ENCODE results near the gene CRNKL1. TPM values are rescaled to one million over a fixed set of nuclear protein-coding genes. Genes with fewer than 3 reads are reported as not detected.

Gene CRNKL1
- polyA plus RNA-seq, 1 of the 3 experiments (the other 2 are of a cell fraction) = 7.6 TPM

GRCh38 chr20:20089939-20090338 lies 37.7 kb upstream of the CRNKL1 start:
- no peak overlapping the region for H3K4me3 ChIP-seq (ENCODE audit: low read depth in 2 of 2, low read length in 1 of 2)
- no peaks in the 10 kb centered on the region for H4K20me1 ChIP-seq (ENCODE audit: insufficient read depth)
- WGBS (ENCODE audit: low lambda C conversion rate) = 8% methylated on average over 1 of the region's 1 CpG
- no peaks in the 10 kb centered on the region for H3K9me3 ChIP-seq
- no peaks in the 10 kb centered on the region for H3F3A ChIP-seq (replicated peaks; ENCODE audit: insufficient read depth)
- DNase-seq = no peak
- CTCF ChIA-PET = interaction anchor here (1.2 to 6.5 kb wide), 3 partner anchors 139 to 148 kb away, joined by 3 to 39 read pairs (median 4); no protein-coding TSS in a partner anchor
- H3K79me2 ChIP-seq (ENCODE audit: insufficient read depth) = no peaks in the 10 kb centered on the region
- H3K36me3 ChIP-seq (replicated peaks in 1 of 2; ENCODE audit: control insufficient read depth in 1 of 2, insufficient read depth in 2 of 2, low read length in 1 of 2) = no peaks in the 10 kb centered on the region
- no peak overlapping the region for H3K27ac ChIP-seq (ENCODE audit: low read depth in 2 of 2, low read length in 1 of 2)
- TF ChIP-seq FOXJ3 (CRISPR knock-in tag; IDR thresholded peaks at IDR 0.05) (no peak), TAF1 (IDR thresholded peaks at IDR 0.05; ENCODE audit: borderline replicate concordance, low read depth, low read length) (no peak), USF1 (IDR thresholded peaks at IDR 0.05; ENCODE audit: borderline replicate concordance, low read depth) (no peak)
- no peaks in the 10 kb centered on the region; a peak in 1 of 4 replicates for H3K4me1 ChIP-seq (ENCODE audit: control insufficient read depth in 1 of 2, insufficient read depth in 2 of 2, low read depth in 1 of 2, low read length in 1 of 2)
- H2AFZ ChIP-seq (ENCODE audit: low read depth) = no peak overlapping the region
- H3K9ac ChIP-seq = no peak overlapping the region
- no peak overlapping the region for H3K4me2 ChIP-seq
- no peaks in the 10 kb centered on the region for H3K9me2 ChIP-seq
- no peaks in the 10 kb centered on the region for H3K27me3 ChIP-seq (ENCODE audit: insufficient read depth)
- POLR2A ChIA-PET = no interaction called here

DNA sequence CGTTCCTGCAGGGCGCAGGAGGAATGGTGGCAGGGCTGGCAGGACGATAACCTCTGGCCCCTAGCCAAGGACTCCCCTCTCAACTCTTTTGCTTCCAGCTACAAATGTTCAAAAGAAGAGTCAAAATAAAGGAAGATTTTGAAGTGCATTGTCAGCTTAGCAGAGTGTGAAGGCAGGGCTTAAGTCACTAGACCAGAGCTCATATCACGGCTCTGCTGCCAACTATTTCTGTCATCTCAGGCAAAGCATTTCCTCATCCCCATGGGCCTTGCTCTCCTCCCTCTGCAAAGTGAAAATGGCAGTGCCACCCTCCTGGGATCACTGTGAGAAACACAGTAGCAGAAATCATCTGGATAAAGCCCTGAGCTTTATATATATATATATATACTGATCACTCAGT lies 36.8 kb upstream of the CRNKL1 start:
- H3K9me2 ChIP-seq = no peaks in the 10 kb centered on the region
- no peak overlapping the region for H3K4me3 ChIP-seq (ENCODE audit: low read depth in 2 of 2, low read length in 1 of 2)
- no peak overlapping the region for H2AFZ ChIP-seq (ENCODE audit: low read depth)
- no peak overlapping the region for H3K4me2 ChIP-seq
- POLR2A ChIA-PET = no interaction called here
- no peaks in the 10 kb centered on the region for H3K9me3 ChIP-seq
- no peaks in the 10 kb centered on the region for H3K36me3 ChIP-seq (replicated peaks in 1 of 2; ENCODE audit: control insufficient read depth in 1 of 2, insufficient read depth in 2 of 2, low read length in 1 of 2)
- TF ChIP-seq ZBTB33 (IDR thresholded peaks at IDR 0.05; ENCODE audit: borderline replicate concordance, low read depth) = no peak
- no peak for TF ChIP-seq GABPA (IDR thresholded peaks at IDR 0.05; ENCODE audit: low read depth)
- TF ChIP-seq, protein P1, sequence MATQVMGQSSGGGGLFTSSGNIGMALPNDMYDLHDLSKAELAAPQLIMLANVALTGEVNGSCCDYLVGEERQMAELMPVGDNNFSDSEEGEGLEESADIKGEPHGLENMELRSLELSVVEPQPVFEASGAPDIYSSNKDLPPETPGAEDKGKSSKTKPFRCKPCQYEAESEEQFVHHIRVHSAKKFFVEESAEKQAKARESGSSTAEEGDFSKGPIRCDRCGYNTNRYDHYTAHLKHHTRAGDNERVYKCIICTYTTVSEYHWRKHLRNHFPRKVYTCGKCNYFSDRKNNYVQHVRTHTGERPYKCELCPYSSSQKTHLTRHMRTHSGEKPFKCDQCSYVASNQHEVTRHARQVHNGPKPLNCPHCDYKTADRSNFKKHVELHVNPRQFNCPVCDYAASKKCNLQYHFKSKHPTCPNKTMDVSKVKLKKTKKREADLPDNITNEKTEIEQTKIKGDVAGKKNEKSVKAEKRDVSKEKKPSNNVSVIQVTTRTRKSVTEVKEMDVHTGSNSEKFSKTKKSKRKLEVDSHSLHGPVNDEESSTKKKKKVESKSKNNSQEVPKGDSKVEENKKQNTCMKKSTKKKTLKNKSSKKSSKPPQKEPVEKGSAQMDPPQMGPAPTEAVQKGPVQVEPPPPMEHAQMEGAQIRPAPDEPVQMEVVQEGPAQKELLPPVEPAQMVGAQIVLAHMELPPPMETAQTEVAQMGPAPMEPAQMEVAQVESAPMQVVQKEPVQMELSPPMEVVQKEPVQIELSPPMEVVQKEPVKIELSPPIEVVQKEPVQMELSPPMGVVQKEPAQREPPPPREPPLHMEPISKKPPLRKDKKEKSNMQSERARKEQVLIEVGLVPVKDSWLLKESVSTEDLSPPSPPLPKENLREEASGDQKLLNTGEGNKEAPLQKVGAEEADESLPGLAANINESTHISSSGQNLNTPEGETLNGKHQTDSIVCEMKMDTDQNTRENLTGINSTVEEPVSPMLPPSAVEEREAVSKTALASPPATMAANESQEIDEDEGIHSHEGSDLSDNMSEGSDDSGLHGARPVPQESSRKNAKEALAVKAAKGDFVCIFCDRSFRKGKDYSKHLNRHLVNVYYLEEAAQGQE (IDR thresholded peaks at IDR 0.05; ENCODE audit: low read depth, low read length) = no peak
- no peak for TF ChIP-seq FOXM1 (IDR thresholded peaks at IDR 0.05; ENCODE audit: low read depth)
- no peak for TF ChIP-seq FOXJ3 (CRISPR knock-in tag; IDR thresholded peaks at IDR 0.05)
- TF ChIP-seq, protein P2, sequence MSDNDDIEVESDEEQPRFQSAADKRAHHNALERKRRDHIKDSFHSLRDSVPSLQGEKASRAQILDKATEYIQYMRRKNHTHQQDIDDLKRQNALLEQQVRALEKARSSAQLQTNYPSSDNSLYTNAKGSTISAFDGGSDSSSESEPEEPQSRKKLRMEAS (IDR thresholded peaks at IDR 0.05; ENCODE audit: low read depth) = no peak
- TF ChIP-seq, protein P3, sequence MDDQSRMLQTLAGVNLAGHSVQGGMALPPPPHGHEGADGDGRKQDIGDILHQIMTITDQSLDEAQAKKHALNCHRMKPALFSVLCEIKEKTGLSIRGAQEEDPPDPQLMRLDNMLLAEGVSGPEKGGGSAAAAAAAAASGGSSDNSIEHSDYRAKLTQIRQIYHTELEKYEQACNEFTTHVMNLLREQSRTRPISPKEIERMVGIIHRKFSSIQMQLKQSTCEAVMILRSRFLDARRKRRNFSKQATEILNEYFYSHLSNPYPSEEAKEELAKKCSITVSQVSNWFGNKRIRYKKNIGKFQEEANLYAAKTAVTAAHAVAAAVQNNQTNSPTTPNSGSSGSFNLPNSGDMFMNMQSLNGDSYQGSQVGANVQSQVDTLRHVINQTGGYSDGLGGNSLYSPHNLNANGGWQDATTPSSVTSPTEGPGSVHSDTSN (IDR thresholded peaks at IDR 0.05) = no peak
- TF ChIP-seq SMC3 (IDR thresholded peaks at IDR 0.05; ENCODE audit: low read depth, low read length) = no peak
- no peak for TF ChIP-seq TCF12 (IDR thresholded peaks at IDR 0.05)
- TF ChIP-seq TAF1 (IDR thresholded peaks at IDR 0.05; ENCODE audit: borderline replicate concordance, low read depth, low read length) = no peak
- no peak for TF ChIP-seq CHD2 (IDR thresholded peaks at IDR 0.05; ENCODE audit: low read length, partially characterized antibody)
- no peak for TF ChIP-seq MEF2A (IDR thresholded peaks at IDR 0.05; ENCODE audit: borderline replicate concordance, low read depth)
- TF ChIP-seq RFX5 (IDR thresholded peaks at IDR 0.05; ENCODE audit: low read length) = no peak
- no peak for TF ChIP-seq RXRA (IDR thresholded peaks at IDR 0.05; ENCODE audit: borderline replicate concordance, low read depth)
- TF ChIP-seq MXI1 (IDR thresholded peaks at IDR 0.05; ENCODE audit: low read depth, low read length) = no peak
- TF ChIP-seq GATA2 (CRISPR knock-in tag; IDR thresholded peaks at IDR 0.05) = no peak
- no peaks in the 10 kb centered on the region for H3F3A ChIP-seq (replicated peaks; ENCODE audit: insufficient read depth)
- H3K79me2 ChIP-seq (ENCODE audit: insufficient read depth) = no peaks in the 10 kb centered on the region
- CTCF ChIA-PET = interaction anchor here (1.1 to 6.5 kb wide), 4 partner anchors 9 to 148 kb away, joined by 3 to 39 read pairs (median 4); no protein-coding TSS in a partner anchor
- no peaks in the 10 kb centered on the region; a peak in 2 of 4 replicates for H3K4me1 ChIP-seq (ENCODE audit: control insufficient read depth in 1 of 2, insufficient read depth in 2 of 2, low read depth in 1 of 2, low read length in 1 of 2)
- H3K27me3 ChIP-seq (ENCODE audit: insufficient read depth) = no peaks in the 10 kb centered on the region
- H4K20me1 ChIP-seq (ENCODE audit: insufficient read depth) = no peaks in the 10 kb centered on the region
- no peak overlapping the region for H3K9ac ChIP-seq
- 65% methylated on average over 4 of the region's 4 CpGs for WGBS (ENCODE audit: low lambda C conversion rate)
- no peak overlapping the region for H3K27ac ChIP-seq (ENCODE audit: low read depth in 2 of 2, low read length in 1 of 2)
- DNase-seq = no peak

All from SK-N-SH (cell line).